Measurements from ENCODE around the gene SDHAF3.

The SDHAF3 gene

GRCh38 chr7:97218767-97219166 is 101.3 kb downstream of the SDHAF3 start:
- no peak for DNase-seq (ENCODE audit: low read depth in 2 of 2)

GRCh38 chr7:97219237-97219636 is 101.7 kb downstream of the SDHAF3 start:
- DNase-seq (ENCODE audit: low read depth in 2 of 2), result no peak

GRCh38 chr7:97224316-97224715 is 106.8 kb downstream of the SDHAF3 start:
- DNase-seq (ENCODE audit: low read depth in 2 of 2), result no peak

GRCh38 chr7:97226541-97226940 is 109.0 kb downstream of the SDHAF3 start:
- DNase-seq (ENCODE audit: low read depth in 2 of 2), result no peak
